Endodermal cell (in vitro differentiated cells): ENCODE data around the gene KLHL3. TPM values are rescaled to one million over a fixed set of nuclear protein-coding genes. Genes with fewer than 3 reads are reported as not detected.
A peak's percentile ranks its signal among the peaks of the same experiment; 100 is the strongest.

Source experiments
- DNase-seq: peaks from one replicate; pipeline ENCODE4 v3.0.0-alpha.2; 2017
- H3K27ac ChIP-seq: 2 replicates; pipeline ENCODE4 v1.5.1; 2013; ENCODE audit warnings: mild to moderate bottlenecking, low read depth, low read length, moderate library complexity
- H3K27me3 ChIP-seq: 2 replicates; pipeline ENCODE4 v1.6.1; 2013; ENCODE audit warnings: mild to moderate bottlenecking, low read length, moderate library complexity; ENCODE audit not compliant: insufficient read depth, control insufficient read depth, poor library complexity, severe bottlenecking
- H3K36me3 ChIP-seq: 2 replicates; pipeline ENCODE4 v1.7.0; 2013; ENCODE audit warnings: mild to moderate bottlenecking, low read length, moderate library complexity; ENCODE audit not compliant: control insufficient read depth, insufficient read depth
- H3K4me1 ChIP-seq: one replicate; pipeline ENCODE4 v1.7.0; 2013; ENCODE audit warnings: low read length; ENCODE audit not compliant: control insufficient read depth, insufficient read depth
- H3K4me3 ChIP-seq: 2 replicates; pipeline ENCODE4 v1.5.1; 2013; ENCODE audit warnings: mild to moderate bottlenecking, low read length, moderate library complexity
- H3K9ac ChIP-seq: 2 replicates; pipeline ENCODE4 v1.6.1; 2013; ENCODE audit warnings: mild to moderate bottlenecking, low read length, moderate library complexity; ENCODE audit not compliant: poor library complexity, severe bottlenecking; ENCODE audit errors: extremely low read depth
- H3K9me3 ChIP-seq: 2 replicates; pipeline ENCODE4 v1.6.1; 2013; ENCODE audit warnings: mild to moderate bottlenecking, low read length, moderate library complexity; ENCODE audit not compliant: control insufficient read depth
- H3K27ac Mint-ChIP-seq: 2 replicates; pipeline ENCODE4 v1.8.0; 2020; ENCODE audit warnings: mixed read lengths
- H3K27me3 Mint-ChIP-seq: 2 replicates; pipeline ENCODE4 v1.8.0; 2021; ENCODE audit warnings: mild to moderate bottlenecking, mixed read lengths; ENCODE audit not compliant: insufficient read depth
- H3K36me3 Mint-ChIP-seq: 2 replicates; pipeline ENCODE4 v1.8.0; 2020; ENCODE audit warnings: low read depth, mixed read lengths
- H3K4me1 Mint-ChIP-seq: 2 replicates; pipeline ENCODE4 v1.8.0; 2020; ENCODE audit warnings: mixed read lengths
- H3K4me3 Mint-ChIP-seq: 2 replicates; pipeline ENCODE4 v1.8.0; 2020; ENCODE audit warnings: mild to moderate bottlenecking, moderate library complexity, mixed read lengths
- H3K9me3 Mint-ChIP-seq: 2 replicates; pipeline ENCODE4 v1.8.0; 2020; ENCODE audit warnings: mild to moderate bottlenecking, mixed read lengths
- WGBS, 2 experiments: methylation state at CpG; one replicate each; pipeline versions ENCODE4 v1.1.5 to v1.1.7; 2013; ENCODE audit warnings: missing lambda C conversion rate in 2 of 2, mixed read lengths in 1 of 2; ENCODE audit not compliant: insufficient coverage in 1 of 2, insufficient read length in 1 of 2; 5-methylcytosine and 5-hydroxymethylcytosine counted together
- total RNA-seq, 2 donors: library from RNA; stranded (reverse); fragmentation: NEBNext Ultra II Directional in 1 of 2; extraction: Animal tissue kit (Norgen Biotek cat#: 25700) in 1 of 2; gene quantifications; 2 replicates in 1 of 2; 3 replicates in 1 of 2; pipeline ENCODE4 v1.2.1, GENCODE V29; 2021
- TF ChIP-seq, protein P1 (sequence below): fragments of 200-600 bp; sonication (generic); conservative IDR thresholded peaks from 2 replicates; pipeline ENCODE4 v1.5.0; 2021; ENCODE audit warnings: antibody characterized with exemption, mild to moderate bottlenecking

The KLHL3 gene
- total RNA-seq, 2 donors from 2014 or later = 17.5 to 19.4 TPM

- WGBS, 2 experiments = 91% methylated on average over 2 of the region's 2 CpGs; no CpG with 5 or more reads in 1 of the 2 experiments
- Mint-ChIP-seq H3K9me3 (no peaks in the 10 kb centered on the region), H3K4me1 (peaks cover 13% of the 10 kb centered on the region), H3K36me3 (peaks cover 15% of the 10 kb centered on the region), H3K4me3 (no peak overlapping the region), H3K27me3 (no peaks in the 10 kb centered on the region), H3K27ac (no peak overlapping the region)
- DNase-seq = no peak
- Histone ChIP-seq H3K4me1 (no peaks in the 10 kb centered on the region), H3K4me3 (no peak overlapping the region), H3K27me3 (no peaks in the 10 kb centered on the region), H3K36me3 (peaks cover 30% of the 10 kb centered on the region), H3K27ac (no peak overlapping the region), H3K9me3 (no peaks in the 10 kb centered on the region), H3K9ac (no peak overlapping the region)
- TF ChIP-seq, protein P1, sequence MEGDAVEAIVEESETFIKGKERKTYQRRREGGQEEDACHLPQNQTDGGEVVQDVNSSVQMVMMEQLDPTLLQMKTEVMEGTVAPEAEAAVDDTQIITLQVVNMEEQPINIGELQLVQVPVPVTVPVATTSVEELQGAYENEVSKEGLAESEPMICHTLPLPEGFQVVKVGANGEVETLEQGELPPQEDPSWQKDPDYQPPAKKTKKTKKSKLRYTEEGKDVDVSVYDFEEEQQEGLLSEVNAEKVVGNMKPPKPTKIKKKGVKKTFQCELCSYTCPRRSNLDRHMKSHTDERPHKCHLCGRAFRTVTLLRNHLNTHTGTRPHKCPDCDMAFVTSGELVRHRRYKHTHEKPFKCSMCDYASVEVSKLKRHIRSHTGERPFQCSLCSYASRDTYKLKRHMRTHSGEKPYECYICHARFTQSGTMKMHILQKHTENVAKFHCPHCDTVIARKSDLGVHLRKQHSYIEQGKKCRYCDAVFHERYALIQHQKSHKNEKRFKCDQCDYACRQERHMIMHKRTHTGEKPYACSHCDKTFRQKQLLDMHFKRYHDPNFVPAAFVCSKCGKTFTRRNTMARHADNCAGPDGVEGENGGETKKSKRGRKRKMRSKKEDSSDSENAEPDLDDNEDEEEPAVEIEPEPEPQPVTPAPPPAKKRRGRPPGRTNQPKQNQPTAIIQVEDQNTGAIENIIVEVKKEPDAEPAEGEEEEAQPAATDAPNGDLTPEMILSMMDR = peak; percentile 46
These were observed 12.0 kb upstream of the KLHL3 start for GRCh38 chr5:137747848-137748247.

GRCh38 chr5:137743031-137743640, 7.2 kb upstream of the KLHL3 start:
- Mint-ChIP-seq H3K4me1 (peaks cover 8% of the 10 kb centered on the region), H3K27ac (no peak overlapping the region), H3K4me3 (no peak overlapping the region), H3K36me3 (no peaks in the 10 kb centered on the region), H3K27me3 (no peaks in the 10 kb centered on the region), H3K9me3 (peaks cover 10% of the 10 kb centered on the region)
- DNase-seq = peak; percentile 82
- H3K9me3 ChIP-seq = peaks cover 11% of the 10 kb centered on the region
- H3K4me3 ChIP-seq = no peak overlapping the region
- no peaks in the 10 kb centered on the region for H3K27me3 ChIP-seq
- 74 to 94% methylated on average over 3 to 4 of the region's 4 CpGs for WGBS, 2 experiments
- no peaks in the 10 kb centered on the region for H3K4me1 ChIP-seq
- no peak overlapping the region for H3K27ac ChIP-seq
- TF ChIP-seq, protein P1 = peak; percentile 86
- H3K36me3 ChIP-seq = no peaks in the 10 kb centered on the region
- no peak overlapping the region for H3K9ac ChIP-seq

GRCh38 chr5:137741718-137742117, 5.8 kb upstream of the KLHL3 start:
- DNase-seq = no peak
- TF ChIP-seq, protein P1 = no peak
- Histone ChIP-seq H3K27me3 (no peaks in the 10 kb centered on the region), H3K4me1 (no peaks in the 10 kb centered on the region), H3K27ac (no peak overlapping the region), H3K36me3 (no peaks in the 10 kb centered on the region), H3K9ac (no peak overlapping the region), H3K4me3 (no peak overlapping the region), H3K9me3 (peaks cover 15% of the 10 kb centered on the region)
- H3K27ac Mint-ChIP-seq = no peak overlapping the region
- no peaks in the 10 kb centered on the region for H3K27me3 Mint-ChIP-seq
- H3K4me3 Mint-ChIP-seq = no peak overlapping the region
- peaks cover 15% of the 10 kb centered on the region for H3K9me3 Mint-ChIP-seq
- H3K4me1 Mint-ChIP-seq = peaks cover 11% of the 10 kb centered on the region
- 91 to 94% methylated on average over 8 of the region's 8 CpGs for WGBS, 2 experiments
- H3K36me3 Mint-ChIP-seq = no peaks in the 10 kb centered on the region
